GM18909 (cell line): ENCODE measurements around the gene DNAJC4.

Experiments used
- ATAC-seq: cut with Tn5 transposase; IDR thresholded peaks from one replicate; pipeline ENCODE4 v1.9.1; 2021; ENCODE audit warnings: mild to moderate bottlenecking; ENCODE audit not compliant: unreplicated experiment, poor library complexity

Gene DNAJC4

DNA sequence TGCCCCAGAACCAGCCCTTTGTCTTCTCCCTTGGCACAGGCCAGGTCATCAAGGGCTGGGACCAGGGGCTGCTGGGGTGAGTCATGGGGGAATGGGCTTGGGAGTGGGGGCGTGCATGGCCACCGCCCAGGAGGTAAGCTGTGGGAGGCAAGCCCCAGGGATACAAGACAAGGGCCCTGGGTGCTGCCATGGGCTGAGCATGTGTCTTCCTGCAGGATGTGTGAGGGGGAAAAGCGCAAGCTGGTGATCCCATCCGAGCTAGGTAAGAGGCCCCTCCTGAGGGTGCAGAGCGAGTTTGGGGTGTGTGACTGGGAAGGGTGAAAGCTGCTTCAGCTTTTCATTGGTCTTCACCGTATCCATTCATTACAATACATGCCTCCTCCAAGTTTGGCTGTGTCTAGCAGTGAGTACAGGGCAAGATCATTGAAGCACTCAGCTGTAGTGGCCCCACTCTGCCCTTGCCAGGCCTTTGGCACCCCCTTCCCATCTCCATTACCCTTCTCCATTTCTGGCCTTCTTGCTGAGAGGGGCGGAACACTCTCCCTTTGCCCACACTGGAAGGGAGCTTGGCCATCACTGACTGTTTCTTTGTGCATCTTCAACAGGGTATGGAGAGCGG is 13.0 kb downstream of the DNAJC4 start:
- no peak for ATAC-seq

DNA sequence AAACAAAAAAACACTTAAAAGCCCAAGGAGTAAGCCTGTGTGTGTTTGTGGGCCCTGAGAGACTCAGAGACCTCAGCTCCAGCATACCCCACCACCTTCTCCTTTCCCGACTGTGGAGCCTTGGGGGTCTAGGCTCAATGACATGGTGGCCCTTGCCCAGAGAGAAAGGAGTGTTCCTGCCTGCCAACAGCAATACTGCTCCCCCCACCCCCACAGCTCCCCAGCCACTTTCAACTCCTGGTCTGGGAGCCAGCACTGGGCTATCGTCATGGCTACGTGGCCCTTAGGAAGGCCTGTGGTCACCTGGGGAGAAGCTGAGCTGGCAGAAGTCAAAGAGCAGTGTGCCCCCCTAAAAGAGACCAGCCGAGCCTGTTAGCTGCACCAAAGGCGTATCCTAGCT is 13.8 kb downstream of the DNAJC4 start:
- ATAC-seq = no peak

DNA sequence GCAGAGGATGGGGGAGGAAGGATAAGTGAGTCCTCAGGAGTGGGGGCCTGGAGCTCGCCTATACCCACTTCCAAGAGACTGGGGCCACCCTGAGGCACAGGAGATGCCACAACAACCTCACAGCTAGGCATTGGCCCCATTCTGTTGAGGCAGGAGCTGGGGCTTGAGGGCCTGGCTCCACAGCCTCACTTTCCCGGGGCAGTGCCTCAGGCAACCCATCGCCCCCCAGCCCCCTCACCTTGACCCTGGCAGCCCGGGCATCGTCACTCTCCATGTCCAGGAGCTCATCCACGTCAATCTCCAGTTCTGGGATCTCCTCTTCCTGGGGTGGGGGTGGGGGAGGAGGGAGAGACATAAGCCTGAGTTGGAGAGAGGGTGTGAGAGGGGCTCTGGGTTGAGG is 14.6 kb downstream of the DNAJC4 start:
- ATAC-seq = no peak

DNA sequence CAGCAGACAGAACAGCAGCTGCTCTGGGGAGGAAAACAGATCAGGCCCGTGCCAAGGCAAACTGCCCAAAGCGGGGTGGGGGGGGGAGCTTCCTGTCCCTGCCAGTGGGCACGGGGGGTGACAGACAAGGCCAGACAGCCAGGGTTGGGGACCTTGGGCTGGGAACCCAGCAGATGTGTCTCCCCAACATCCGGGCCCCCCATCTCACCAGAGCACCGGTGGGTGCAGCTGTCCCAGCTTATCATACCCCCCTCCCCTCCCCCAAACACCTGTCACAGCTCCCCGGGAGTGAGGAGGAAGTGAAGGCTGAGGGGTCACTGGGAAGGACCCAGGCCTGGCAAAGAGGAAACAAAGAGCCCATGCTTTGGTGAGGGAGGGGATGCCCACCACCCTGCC is 15.1 kb downstream of the DNAJC4 start:
- no peak for ATAC-seq

DNA sequence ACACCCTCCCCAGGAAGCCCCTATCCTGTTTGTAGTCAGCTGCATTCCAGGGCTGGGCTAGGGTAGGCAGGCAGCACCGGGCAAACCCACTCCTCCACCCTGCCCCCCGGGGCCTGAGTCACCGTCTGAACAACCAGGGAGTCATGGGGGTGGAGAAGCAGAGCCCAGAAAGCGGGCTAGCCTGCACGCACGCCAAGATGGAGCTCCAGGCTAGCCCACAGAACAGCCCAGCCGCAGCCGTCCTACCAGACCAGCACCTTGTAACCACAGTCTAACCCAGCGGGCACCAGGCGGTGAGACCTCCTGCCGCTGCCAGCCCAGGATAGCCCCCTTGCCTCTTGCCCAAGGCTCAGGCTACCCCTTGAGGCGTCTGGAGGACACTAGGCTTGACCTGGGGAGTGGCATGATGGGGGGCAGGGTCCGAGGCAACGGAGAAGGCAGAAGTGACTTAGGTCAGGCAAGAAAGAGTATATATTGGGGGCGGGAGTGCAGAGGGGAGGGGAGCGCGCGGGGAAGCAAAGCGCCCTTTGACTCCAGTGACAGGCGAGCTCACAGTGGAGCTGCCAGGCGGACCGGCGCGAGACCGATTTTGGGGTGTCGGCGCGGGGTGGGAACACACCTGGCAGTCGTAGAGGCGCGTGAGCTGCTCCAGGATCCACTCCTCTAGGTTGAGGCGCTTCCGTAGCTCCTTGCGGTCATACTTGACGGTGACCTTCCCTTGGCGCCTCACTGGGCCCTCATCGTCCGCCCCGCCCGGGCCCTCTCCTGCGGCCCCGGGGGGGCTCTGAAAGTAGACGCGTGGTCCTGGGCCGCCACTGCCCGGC is 15.7 kb downstream of the DNAJC4 start:
- no peak for ATAC-seq

DNA sequence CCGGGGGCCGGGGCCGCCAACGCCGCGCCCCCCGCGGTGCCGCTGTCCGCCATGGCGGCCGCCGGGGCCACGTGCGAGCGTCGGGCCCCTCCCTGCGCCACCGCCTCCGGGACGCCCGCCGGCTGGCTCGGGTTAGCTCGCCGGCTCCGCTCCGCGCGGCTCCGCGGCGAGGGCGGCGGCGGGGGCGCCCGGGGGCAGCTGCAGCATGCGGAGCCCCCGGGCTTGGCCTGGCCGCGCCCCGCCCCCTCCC is 16.2 kb downstream of the DNAJC4 start:
- peak; percentile 13 for ATAC-seq

DNA sequence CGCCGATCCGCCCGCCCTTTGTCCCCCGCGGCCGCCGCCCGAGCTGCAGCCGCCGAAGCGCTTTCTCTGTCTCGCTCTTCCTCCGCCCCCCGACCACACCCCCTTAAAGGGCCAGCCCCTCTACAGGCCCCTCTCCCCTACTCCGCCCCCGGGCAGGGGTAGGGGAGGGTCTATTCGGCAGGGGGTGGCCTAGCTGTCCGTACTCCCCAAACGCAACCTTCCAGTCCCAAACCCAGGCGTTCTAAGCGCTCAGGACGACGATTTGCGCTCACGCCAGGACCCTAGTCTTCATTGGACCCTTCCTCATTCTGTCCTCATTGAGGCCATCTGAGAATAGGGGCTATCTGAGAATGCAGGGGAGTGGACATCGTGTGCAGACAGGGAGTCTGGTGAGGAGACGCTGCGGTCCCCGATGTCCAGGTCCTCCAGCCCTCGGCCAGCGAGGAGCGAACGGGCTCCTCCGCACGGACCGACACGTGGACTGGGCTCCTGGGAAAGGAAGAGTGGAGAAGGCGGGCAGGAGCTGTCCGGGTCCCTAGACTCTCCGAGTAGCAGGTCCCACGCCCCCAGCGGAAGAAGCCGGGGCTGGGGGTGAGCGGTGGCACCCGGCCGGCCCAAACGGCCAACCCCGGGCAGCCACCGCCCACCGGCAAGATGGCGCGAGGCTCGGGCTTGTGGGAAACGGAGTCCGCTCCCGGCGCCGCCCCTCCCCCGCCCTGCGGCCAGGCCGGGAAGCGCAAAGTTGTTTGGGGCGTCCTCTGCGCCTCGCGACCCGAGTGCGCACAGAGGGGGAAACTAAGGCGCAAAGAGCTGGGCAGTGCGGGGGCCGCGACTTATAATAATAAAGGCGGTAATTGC is 16.8 kb downstream of the DNAJC4 start, which contains the start of gene PPP1R14B:
TSS of gene PPP1R14B (minus strand) at position 73 of the 858 bp plus-strand sequence. CDS start 270 bp downstream, outside the sequence.
- peak; percentile 34 for ATAC-seq

DNA sequence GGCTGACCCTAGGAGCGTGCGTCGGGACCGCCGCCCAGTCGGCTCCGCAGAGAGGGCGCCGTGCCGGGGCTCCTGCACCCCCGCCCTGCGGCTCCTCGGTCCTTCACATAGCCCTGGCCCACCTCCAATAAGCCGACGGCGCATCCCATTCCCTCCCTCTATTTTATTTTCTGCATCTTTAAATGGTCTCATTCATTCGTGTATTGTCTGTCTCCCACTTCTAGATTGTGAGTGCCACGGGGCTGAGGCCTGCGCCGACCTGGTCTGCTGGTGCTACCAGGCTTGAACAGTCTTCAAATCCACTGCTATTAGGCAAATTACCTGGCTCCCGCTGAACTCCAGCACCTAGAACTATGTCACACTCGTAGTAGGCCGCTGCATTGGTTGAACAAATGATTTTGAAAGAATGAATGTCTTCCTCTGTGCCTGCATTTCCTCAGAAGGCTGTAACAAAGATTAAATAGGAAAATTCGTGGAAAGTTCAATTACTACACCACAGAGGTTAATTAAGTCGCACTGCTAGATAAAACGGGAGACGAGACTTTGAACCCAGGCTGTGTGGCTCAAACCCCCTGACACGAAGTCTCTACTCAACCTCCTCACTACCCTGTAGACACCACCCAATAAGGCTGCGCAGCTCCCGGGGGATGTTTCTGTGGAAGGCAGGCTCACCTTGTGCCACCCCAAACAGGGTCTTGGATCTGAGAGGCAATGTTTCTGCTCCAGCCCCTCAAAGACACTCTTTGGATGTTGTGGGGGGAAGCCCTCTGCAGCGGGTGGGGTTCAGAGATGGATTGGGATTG is 17.6 kb downstream of the DNAJC4 start:
- ATAC-seq = no peak

DNA sequence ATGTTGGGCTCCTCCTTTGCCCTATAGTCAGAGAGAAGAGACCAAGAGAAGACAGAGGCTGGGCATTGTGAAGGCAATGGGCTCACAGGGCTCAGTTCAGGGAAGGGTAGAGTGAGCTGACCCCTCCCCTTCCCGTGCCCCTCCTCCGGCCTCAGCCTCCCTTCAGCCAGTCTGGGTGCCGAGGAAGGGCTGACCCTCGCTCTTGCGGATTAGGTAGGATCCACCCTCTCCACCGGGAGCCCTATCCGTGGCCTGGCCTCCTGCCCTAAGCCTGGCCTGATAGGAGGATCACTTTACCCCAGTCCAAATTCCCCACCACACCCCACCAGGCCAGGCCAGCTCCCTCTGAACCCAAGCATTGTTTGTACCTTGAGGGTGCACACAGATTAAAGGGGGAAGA is 18.2 kb downstream of the DNAJC4 start:
- no peak for ATAC-seq

DNA sequence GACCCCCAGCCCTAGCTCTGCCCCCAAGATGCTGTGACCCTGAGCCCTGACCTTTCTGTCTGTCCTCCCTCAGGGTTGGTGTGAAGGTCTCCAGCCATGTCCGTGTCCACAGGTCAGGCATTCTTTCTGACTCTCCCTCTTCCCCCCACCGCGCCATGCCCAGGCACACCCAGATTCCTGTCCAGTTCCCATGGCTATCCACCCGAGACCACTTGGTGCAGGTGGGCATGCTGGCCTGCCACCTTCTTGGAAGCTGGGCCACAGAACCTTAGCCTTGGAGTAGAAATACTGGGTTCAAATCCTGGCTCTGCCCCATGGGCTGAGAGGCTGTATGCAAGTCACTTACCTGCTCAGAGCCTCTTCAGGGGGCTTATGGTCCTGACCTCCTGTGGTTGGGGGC is 18.7 kb downstream of the DNAJC4 start:
- no peak for ATAC-seq

DNA sequence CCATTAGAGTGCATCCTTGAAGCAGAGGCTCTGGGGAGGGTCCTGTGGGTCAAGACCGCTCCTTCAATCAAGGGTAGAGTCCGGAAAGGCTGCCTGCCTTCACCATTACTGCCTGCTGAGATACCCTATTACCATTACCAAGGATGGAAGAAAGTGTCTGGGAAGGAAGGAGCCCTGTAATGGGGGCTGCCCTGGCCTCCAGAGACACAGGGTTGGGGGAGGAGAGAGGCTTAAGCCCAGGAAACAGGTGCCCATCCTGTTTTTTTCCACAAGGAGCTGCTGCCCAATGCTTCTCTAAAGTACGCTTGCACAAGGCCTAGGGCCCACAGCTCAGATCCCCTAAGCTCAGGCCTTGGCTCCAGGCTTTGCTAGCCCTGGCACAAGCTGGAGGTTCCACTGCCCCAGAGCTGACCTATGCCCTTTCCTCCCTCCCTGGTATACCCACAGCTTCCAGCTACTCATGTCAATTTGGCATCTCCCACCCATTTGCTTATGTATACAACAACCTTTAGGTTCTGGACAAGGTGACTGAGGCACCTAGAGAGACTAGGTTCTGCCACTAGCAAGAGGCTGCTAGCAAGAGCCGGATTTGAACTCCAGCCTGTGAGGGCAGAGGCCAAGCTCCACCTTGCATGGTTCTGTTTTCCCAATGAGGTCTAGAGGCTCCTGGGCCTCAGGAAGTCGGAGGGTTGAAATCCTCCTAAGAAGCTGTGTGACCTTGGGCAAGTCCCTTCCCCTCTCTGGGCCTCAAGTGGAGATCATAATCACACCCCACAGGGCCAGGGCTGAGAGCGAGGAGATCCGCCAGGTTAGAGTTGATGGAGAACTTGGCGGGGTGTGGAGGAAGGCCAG is 19.4 kb downstream of the DNAJC4 start:
- no peak for ATAC-seq

DNA sequence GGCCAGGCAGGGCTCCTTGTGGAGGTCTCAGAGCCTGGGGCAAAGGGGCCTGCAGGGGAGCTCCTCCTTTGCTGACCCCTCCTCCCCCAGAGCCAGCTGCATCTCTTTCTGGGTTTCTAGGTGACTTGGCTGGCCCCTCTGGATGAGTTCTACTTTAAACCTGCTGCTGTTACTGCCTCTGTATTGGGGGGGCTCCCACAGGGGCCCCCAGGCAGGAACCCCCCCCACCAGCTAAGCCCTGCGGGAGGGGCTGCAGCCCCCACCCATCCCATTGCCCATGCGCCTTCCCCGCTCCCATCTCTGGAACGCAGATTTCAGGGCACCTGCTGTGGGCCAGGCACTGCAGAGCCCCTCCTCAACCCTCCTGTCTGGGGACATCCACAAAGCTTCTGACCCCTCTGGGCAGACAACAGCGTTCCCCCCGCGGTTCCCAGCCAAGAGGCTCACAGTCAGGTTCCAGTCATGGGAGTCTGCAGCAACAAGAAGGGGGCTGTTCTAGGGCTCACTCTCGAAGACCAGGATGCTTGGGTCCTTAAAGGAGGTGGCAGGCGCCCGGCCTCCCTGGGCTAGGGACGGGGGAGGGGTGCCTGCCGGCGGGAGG is 20.2 kb downstream of the DNAJC4 start:
- no peak for ATAC-seq

DNA sequence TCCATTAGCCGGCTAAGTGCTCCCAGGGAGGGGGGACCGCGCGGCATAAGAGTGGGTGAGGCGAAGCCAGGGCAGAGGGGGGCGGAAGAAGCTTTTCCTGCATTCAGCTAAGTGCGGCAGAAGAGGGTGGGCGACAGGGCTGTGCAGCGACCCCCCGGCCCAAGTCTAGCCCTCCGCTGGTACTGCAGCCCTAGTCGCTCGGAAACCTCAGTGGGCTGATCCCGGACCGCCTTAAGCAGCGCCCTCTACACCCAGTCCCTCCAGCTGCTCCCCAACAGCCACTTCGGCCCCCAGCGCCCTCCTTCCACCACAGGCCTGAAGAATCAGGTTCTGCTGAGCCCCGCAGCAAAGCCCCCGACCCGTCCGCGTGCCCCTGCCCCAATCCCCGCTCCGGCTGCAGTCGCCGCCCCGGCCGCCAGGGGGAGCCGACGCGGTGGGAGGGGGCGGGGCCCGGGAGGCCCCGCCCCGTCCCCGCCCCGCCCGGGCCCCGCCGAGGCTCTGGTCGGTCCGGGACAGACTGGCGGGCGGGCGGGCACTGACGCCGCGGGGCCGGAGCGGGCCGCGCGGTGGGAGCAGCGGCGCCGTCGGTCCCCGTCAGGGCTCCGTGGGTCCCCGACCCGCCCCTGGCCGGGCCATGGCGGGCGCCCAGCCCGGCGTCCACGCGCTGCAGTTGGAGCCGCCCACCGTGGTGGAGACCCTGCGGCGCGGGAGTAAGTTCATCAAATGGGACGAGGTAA is 20.8 kb downstream of the DNAJC4 start, which contains the start of gene PLCB3:
TSS of gene PLCB3 (plus strand) at position 515 of the 737 bp plus-strand sequence. CDS start at position 635, 120 bp downstream.
- ATAC-seq = peak; percentile 38

DNA sequence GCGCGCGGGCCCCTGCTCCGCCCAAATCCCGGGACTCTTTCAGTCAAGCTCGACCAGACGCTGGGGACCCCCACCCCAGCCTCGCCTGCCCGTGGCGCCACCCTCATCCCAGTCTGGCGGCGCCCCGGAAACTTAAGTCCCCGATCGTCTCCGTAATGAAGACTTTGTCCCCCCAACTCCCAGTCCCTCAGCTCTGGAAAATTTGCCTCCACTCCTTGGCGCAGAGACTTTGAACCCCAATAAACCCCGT is 21.3 kb downstream of the DNAJC4 start:
- no peak for ATAC-seq

DNA sequence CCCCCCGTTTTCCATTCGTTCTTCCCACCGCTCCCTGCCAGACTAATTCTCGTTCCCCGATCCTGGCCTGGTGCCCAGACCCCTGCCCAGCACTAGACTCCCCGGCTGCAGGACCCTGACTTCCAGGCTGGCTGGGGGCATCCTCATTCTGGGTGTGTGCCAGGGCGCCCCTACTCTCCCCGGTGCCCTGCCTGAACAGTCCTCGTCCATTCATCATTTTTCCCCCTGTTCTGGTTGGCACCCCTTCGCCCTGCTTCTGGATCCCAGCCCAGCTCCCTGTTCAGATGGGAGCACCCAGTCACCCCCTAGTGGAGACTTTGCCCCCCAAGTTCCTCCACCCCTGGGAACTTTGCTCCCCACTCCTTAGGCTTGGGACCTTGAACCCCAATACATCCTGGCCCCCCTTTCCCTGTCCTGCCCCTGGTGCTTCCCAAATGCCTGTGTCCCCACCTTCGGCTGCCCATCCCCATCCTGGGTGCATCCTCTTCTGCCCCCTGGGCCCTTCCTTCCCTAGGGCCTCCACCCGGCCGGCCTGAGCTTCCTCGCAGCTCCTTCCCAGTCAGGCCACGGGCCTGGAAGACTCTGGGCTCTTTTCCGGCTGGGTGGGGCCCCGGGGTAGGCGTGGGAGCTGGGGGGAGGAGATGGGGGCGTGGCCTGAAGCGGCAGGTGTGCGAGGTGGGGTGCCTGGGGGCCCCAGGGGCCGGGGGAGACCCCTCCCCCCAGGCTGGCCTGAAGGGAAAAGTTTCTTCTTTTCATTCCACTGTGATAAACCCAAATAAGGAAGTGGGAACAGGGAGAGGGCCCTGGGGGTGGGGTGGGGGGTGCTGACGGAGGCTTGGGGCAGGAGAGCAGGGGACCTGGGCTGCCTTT is 21.9 kb downstream of the DNAJC4 start:
- no peak for ATAC-seq

DNA sequence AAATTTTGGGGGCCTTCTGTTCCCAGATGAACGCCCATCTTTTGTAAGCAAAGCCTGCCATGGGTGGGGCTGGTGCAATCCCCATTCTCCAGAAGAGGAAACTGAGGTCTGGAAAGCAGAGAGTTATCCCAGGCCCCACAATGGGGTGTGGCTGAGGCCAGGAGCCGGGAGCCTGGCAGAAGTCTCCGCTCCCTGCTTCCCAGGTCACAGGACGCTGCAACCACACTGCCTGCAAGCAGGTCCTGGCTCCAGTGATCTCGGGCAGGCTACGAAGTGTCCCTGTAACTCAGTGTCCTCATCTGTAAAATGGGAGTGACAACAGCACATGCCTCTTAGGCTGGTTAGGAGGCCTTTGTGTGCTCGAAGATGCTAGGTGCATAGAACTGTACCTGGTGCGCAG is 22.7 kb downstream of the DNAJC4 start:
- ATAC-seq = no peak

DNA sequence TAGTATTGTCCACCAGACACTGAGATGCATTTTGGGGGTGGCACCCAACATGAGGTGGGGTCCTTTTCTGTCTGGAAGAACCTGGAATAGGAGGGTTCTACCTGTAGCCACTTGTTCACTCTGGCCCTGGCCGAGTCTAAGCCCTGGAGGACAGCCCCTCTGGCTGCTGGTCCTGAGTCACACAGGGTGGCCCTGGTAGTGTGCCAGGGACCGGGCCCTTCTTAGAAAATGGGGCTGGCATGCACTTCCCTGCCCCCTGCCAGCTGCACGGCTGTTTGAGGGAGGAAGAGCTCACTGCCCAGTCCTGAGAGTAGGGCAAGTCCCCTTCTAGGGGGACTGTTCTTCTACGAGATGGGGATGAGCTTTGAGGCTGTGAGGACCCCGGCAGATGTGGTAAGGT is 23.1 kb downstream of the DNAJC4 start:
- ATAC-seq = no peak

DNA sequence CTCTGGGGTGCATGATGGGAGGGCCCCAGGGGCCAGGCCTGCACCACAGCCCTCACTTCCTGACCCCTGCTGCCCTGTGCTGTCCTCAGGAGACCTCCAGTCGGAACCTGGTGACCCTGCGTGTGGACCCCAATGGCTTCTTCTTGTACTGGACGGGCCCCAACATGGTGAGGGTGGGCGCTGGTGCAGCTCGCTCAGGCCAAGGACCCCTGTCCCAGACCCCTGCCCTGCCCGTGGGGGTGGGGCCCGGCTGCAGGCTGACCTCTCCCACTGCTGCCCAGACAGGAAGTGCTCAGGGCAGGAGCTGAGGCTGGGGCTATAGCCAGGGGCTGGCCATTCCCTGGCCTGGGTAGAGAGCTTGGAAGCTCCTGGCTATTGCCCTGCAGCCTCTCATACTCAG is 24.0 kb downstream of the DNAJC4 start:
- ATAC-seq = no peak
